ENCODE data around the gene LDAF1.
"Not testable (repeated sequence)": the region's sequence is repeated elsewhere in the genome, so short reads cannot be mapped to it uniquely, and the experiment has no call there.

LDAF1 gene

DNA sequence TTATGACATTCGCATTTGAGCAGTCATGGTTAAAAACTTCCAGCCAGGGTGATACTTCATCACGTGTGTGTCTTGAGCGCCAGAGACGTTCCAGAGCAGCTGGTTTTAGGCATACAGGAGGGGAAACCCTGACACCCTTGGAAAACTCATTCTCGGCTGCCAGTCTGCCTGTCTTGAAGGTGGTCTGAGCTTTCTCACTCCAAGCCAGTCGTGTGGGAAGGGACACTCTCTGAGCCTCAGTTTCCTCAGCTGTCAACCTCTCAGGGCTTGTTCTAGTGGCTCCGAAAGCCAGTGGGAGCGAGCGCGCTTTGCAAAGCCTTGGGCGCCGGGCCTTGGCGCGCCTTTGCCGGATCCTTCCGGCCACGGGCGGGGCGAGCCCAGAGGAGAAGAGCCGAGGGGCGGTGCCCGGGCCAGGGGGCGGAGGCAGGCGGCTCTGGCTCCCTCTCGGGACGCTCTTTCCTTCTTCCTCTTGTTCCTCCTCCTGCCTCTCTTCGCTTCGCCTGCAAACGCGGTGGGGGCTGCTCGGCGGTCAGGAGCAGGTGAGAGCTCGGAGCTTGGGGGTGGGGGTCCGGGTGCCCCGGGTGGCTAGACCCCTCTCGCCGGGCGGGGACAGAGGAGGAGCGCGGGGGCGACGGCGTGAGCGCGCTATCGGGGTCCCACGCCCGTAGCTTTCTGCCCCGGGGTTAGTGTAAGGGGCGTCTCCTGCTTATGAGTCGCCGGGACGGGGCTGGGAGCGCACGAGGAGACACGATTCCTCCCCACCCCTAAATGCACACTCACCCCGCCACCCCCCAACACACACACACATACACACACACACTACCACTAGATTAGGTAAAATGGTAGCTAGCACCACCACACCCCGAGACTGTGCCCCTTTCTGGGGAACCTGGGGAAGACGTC is at the start of gene LDAF1:
Gene LDAF1 (plus strand): TSS at position 467 of the 903 bp plus-strand sequence. CDS start 2,509 bp downstream, outside the sequence.
- peak; percentile 19 for DNase-seq

DNA sequence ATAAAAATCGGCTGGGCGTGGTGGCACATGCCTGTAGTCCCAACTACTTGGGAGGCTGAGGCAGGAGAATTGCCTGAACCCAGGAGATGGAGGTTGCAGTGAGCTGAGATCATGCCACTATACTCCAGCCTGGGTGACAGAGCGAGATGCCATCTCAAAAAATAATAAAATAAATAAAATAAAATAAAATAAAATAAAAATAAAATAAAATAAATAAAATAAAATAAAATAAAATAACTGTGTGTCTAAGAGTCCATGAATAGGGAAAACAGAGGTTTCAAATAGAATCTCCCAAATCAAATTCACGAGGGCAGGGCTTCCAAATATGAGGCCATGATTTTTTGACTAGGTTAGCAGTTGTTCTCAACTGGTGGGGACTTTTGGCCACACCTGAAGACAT is 42.9 kb upstream of the LDAF1 start:
- not testable (repeated sequence) for DNase-seq

DNA sequence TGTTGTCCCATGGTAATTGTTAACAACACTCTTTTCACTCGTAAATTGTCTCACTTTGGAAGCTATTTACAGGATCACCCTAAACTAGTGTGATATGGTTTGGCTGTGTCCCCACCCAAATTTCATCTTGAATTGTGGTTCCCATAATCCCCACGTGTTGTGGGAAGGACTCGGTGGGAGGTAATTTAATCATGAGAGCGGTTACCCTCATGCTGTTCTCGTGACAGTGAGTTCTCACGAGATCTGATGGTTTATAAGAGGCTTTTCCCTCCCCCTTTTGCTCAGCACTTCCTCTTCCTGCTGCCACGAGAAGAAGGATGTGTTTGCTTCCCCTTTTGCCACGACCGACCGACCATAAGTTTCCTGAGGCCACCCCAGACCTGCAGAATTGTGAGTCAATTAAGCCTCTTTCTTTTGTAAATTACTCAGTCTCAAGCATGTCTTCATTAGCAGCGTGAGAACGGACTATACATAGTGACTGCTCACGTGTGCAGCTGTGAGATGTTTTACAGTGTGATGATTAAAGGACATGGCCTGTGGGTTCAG is 42.3 kb upstream of the LDAF1 start:
- no peak for DNase-seq

DNA sequence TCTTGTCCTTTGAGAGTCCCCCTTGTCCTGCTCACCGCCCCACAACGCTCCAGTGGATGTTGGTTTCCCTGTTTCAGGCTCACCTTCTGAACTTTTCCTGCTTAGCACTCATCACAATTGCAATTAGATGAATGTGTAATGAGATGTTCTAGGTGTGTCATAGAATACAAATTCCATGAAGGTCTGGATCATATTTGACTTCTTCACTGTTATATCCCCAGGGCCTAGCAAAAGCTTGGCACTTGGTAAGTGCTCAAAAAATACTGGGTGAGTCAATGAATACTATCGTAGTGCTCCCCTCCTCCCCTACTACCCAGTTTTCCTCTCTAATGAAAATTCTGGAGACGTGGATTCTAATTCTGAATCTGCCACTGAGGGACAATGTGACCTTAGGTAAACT is 40.9 kb upstream of the LDAF1 start:
- no peak for DNase-seq

DNA sequence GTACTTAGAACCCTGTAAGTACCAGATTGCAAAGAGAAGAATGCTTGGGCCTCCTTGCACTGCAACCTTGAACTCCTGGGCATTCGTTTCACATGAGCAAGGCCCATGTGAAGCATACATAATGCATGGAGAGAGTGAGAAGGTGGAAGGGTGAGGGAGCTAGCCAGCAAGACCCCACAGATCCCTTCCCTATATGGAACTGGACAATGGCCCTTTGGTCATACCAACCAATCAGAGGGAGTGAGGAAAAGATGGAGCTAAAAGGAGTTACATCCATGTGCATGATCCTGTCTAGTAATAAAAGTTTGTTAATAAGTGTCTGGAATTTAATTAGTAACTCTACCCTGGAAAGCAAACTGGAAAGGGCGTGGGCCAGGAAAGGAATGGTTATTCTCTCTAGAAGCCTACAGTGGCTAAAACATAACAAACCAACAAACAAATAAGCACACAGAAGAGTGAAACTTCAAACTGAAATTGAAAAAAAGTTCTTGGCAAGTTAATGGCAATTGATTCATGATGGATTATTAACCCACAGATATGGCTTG is 37.4 kb upstream of the LDAF1 start:
- DNase-seq: no peak

DNA sequence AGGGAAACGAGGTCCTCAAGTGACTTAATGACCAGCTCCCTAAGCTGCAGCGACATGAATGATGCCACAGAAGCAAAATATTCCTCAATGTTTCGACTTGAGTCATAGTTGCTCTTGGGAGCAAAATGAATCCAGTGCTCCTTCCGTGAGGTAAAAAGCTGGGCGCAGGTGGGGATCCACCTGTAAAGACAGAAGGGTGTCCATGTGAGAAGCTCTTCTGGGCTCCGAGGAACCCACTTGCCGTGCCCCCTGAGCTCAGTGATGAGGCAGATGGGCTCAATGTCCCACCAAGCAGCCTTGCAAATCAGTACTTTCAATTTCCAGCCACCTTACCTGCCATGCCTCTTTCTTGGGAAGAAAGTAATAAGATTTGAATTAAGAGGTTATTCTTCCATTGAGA is 33.3 kb upstream of the LDAF1 start:
- no peak for DNase-seq

DNA sequence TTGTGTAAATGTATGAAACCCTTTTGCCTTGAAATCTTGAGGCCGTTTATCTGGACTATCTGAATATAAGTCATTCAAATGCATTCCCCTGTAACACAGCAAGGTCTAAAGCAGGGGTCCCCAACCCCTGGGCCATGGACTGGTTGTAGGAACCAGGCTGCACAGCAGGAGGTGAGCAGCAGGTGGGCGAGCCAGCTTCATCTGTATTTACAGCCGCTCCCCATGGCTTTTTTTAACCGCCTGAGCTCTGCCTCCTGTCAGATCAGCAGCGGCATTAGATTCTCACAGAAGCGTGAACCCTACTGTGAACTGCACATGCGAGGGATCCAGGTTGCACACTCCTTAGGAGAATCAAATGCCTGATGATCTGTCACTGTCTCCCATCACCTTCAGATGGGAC is 32.0 kb upstream of the LDAF1 start:
- DNase-seq: no peak

DNA sequence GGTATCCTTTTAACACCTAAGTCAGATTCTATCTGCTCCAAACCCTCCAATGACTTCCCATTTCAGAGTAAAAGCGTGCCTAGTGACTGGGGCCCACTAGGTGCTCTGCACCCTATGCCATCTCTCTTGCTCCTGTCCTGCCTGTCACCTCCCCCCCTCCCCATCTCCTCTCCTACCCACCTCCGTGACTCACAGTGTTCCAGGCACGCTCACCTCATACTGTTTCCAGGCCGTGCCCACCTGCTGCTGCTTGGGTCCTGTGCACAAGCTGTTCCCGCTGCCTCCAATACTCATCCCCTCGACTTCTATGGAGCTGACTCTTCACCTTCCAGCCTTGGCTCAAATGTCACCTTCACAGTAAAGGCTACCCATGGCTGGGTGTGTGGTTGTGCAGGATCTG is 29.5 kb upstream of the LDAF1 start:
- no peak for DNase-seq

DNA sequence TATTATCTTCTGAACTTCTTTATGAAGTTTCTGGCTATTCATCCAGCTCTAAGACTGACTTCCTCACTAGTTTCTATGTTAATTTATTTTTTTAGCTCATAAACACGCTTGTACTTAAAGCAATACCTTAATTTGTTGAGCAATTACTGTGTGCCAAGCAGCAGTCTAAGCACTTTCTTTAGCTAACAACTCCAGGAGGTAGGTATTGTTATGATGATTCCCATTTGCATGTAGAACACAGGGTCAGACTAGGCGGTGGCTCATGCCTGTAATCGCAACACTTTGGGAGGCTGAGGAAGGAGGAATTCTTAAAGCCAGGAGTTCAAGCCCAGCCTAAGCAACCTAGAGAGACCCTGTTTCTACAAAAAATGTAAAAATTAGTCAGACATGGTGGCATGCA is 27.7 kb upstream of the LDAF1 start:
- DNase-seq: no peak

DNA sequence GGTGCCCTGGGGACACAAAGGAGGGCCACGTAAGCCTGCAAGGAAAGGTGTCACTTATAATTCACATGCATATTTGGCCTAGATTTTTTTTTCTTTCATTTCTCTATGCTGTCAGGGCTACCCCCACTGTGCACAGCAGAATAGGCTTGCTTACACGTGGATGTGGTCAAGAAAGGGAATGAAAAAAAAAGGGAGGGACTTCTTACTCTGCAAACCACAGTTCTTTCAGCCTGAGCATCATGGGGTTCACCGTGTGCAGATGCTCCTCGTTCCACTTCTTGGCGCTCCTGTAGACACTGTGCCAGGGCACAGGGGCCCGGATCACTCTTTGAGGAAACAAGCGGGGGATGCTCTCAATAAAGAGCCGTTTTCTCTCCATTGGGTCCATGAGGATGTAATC is 24.4 kb upstream of the LDAF1 start:
- no peak for DNase-seq

DNA sequence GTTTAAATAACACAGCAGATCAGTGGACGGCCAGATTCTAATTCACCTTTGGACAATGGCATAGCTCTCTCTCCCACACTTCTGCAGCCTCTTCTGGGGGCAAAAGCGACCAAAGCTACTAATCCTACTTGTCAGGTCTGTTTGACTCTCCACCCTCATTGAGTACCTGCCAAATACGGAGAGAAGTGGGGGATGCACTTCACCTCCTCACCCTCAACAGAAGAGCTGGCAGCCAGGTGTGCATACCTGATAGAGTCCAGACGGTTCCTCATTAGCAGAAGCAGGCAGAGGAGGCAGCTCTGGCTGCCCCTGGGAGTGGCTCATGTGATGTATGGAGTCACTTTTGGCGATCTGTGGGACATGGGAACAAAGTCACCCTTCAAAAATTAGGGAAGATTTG is 12.7 kb upstream of the LDAF1 start:
- DNase-seq: no peak

DNA sequence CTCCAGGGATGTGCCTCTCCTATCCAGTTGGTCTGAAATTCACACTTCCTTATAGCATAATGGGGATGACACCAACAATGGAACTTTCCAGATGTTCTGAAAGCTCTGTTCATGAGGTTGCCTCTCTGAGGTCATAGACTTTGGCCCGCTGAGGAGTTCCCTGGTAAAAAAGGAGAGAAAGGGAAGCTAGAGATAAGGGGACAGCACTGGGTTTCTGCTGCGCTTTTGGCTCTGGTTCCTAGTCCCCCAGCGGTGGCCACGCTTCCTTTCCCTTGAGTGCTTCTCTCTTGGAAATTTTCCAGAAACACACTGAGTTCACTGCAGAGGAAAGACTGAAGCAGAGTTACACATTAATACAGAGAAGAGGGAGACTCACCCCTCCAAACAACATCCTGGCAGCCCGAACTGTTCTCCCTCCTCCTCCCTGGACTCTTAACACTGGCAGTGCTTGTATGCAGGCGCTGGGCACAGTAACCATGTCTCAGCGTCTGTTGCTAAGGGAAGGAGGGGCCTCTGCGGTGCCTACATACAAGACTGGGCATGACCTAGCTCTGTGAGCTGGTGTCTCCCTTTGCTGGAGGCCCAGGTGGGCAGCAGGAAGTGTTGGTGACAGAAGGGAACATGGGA is 8.0 kb upstream of the LDAF1 start, which contains the start of gene DNAH3:
Gene DNAH3 (minus strand): TSS at position 472 of the 627 bp plus-strand sequence. CDS start 527 bp downstream, outside the sequence.
- no peak for DNase-seq

DNA sequence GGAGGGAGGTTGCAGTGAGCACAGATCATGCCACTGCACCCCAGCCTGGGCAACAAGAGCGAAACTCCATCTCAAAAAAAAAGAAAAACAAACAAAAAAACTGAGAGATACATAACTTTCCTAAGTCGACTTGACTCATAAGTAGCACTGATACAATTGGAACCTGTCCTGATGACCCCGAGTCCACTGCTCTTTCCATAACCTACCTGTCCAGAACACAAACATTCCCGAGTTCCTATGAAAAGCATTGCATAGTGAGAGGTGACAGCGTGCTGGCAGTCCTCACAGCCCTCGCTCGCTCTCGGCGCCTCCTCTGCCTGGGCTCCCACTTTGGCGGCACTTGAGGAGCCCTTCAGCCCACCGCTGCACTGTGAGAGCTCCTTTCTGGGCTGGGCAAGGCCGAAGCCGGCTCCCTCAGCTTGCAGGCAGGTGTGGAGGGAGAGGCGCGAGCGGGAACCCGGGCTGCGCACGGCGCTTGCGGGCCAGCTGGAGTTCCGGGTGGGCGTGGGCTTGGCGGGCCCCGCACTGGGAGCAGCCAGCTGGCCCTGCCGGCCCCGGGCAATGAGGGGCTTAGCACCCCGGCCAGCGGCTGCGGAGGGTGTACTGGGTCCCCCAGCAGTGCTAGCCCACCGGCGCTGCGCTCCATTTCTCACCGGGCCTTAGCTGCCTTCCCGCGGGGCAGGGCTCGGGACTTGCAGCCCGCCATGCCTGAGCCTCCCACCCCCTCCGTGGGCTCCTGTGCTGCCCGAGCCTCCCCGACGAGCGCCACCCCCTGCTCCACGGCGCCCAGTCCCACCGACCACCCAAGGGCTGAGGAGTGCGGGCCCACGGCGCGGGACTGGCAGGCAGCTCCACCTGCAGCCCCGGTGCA is 6.1 kb upstream of the LDAF1 start:
- DNase-seq: not testable (repeated sequence)

DNA sequence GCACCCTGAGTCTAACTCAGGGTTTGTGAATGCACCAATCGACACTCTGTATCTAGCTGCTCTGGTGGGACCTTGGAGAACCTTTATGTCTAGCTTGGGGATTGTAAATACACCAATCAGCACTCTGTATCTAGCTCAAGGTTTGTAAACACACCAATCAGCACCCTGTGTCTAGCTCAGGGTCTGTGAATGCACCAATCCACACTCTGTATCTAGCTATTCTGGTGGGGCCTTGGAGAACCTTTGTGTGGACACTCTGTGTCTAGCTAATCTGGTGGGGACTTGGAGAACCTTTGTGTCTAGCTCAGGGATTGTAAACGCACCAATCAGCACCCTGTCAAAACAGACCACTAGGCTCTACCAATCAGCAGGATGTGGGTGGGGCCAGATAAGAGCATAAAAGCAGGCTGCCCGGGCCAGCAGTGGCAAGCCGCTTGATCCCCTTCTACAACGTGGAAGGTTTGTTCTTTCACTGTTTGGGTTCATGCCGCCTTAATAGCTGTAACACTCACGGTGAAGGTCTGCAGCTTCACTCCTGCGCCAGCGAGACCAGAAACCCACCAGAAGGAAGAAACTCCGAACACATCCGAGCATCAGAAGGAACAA is 5.2 kb upstream of the LDAF1 start:
- DNase-seq: not testable (repeated sequence)

DNA sequence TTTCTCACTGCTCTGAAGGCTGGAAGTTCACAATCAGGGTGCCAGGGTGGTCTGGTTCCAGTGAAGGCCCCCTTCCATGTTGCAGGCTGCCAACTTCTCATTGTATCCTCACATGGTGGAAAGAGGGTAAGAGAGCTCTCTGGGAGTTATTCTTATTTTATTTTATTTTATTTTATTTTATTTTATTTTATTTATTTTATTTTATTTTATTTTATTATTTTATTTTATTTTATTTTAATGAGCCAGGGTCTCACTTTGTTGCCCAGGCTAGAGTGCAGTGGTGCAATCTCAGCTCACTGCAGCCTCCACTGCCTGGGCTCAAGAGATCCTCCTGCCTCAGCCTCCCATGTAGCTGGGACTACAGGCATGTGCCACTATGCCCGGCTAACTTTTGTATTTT is 2.5 kb upstream of the LDAF1 start:
- not testable (repeated sequence) for DNase-seq

DNA sequence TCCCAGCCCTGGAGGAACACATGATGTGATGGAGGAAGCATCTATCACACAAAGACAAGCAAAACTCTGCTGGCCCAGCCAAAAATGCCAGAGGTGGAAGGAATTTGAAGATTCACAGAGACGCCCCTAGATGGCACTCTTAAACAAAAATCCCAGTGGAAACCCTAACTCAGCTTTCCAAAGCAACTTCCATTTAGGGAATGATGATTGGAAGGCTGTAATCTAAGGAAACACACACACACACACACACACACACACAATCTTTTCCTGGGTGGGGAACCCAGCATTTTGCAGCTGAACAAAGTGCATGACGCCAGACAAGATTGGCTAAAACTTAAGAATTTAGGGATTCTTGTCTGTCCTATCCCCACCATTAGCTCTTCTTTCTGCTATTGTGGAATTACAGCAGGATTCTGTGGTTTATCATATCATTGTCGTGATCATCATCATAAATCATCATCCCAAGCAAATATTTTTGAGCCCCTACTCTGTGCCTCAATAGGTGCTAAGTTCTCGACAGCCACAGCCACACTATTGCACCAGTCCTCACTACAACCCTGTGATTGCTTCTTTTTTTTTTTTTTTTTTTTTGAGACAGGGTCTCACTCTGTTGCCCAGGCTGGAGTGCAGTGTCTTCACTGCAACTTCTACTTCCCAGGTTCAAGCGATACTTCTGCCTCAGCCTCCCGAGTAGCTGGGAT is 1.6 kb upstream of the LDAF1 start:
- no peak for DNase-seq

DNA sequence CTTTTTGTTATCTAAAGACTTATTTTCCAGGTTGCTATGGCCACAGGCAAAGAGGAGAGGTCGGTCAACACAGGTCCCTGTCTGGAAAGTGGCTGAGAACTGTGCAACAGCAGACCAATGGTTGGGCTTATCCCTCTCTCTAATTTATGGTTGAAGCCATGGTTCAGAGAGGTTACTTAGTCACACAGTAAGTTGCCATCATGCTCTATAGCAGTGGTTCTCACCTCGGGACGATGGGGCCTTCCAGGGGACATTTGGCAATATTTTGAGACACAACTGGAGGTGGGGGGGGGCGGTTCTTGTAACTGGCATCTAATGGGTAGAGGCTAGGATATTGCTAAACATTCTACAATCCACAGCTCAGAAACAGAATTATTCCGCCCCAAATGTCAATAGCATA is 842 bp upstream of the LDAF1 start:
- DNase-seq: no peak

DNA sequence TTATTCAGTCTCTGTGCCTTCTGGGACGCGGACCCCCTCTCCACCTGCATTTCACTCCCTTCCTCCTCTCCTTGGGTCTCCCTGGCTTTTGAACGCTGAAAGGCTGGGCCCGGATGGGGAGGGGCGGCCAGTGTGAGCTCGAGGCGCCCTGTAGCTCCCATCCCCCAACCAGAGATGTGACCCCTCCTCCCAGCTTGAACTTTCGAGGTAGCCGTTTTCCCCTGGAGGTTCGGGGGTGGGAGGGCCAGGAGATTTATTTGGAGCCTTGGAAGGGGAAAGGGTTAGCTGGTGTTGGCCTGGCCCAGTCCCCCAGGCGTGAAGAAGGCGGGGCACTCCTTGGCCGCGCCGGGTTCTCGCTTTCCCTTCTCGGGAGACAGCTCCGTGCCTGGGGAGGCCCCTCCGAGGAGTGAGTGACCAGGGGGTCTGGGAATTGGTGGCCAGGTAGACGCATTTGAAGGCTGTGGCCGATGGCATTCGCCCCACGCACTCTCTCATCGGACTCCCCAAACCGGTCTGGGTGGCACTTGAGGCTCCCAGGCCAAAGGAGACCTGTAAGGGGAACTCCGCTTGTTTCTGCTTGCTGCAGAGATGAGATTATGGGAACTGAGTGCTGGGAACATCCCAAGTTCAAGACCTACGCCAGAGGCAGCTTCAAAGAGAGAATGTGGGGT is 942 bp downstream of the LDAF1 start:
- DNase-seq: no peak

DNA sequence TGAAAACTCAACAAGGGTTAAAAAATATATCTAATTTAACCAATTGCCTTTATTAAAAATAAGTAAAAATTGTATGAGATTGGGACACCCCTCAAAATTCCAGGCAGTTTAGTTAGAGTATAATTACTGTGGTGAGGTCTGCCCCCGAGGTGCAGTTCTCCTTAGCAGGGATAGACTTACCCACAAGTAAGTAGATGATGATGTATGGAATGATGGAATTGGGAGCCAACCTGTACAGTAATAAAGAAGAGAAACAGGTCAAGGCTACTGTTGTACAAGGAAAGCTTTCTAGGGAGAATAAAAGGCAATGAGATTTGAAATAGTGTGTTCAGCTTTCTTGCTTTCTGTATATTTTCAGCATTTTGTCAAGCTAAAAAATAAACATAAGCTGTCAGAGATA is 1.8 kb downstream of the LDAF1 start:
- no peak for DNase-seq

DNA sequence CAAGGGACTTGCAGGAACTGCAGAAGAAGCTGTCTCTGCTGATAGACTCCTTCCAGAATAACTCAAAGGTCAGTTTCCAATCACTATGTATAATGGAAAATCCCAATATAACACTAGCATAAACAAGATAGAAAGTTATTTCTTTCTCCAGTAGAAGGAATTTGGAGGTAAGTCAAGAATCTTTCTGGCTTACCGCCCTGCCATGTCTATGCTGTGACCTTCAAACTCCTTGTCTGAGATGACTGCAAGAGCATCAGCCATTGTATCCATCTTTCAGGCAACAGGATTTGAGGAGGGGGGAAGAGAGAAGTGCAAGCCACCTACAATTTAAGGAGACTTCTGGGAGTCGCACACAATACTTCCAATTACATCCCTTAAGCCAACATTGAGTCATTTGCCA is 2.7 kb downstream of the LDAF1 start:
- no peak for DNase-seq

DNA sequence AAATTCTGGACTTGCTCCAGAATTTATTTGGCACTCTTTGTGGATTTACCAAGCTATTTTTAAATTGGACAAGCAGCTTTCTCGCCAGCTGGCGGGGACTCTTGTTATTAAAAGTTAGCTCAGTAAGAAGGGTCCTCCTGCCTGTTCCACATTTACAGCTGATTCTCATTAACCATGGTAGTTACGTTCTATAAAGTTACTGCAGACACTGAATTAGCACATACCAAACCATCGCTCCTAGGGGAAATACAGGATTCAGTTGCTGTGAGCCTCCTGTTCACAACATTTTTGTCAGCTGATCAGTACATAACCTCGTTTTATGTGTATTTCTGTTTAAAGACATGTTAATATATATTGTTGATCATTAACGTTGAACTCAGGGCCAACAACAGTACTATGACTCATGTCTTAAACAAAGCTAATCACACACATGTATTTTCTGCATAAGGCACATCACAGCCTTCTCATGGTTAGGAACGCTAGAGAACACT is 4.2 kb downstream of the LDAF1 start:
- DNase-seq: no peak

Measured in SIG-M5 (cell line).